Measurements from ENCODE around the gene RAD51B.

Gene RAD51B

DNA sequence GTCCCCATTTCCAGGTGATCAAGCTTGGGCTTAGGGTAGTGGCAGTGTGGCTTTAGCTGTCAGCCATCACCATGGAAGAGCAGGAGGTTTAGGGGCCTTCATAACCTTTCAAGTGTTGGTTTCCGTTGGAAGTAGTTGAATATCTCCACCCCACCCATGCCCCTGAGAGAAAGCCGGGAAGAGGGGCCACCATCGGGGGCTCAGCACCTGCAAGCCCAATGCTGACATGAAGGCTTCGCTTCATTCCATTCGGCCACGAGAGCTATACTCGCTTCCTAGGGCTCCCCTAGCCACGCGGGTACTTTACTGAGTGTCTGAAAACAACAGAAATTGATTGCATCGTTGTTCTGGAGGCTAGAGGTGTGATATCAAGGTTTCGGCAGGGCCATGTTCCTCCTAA, 738.5 kb downstream of the RAD51B start:
- TF ChIP-seq POU2F2 (IDR thresholded peaks at IDR 0.05; ENCODE audit: low read depth, low read length) (no peak), TAF1 (IDR thresholded peaks at IDR 0.05; ENCODE audit: low read depth, low read length) (no peak), SPI1 (IDR thresholded peaks at IDR 0.05; ENCODE audit: low read depth, low read length) (no peak), POLR2AphosphoS5 (IDR thresholded peaks at IDR 0.05; ENCODE audit: low read depth, low read length) (no peak), POLR2A (IDR thresholded peaks at IDR 0.05; ENCODE audit: low read depth, low read length) (no peak), PAX5 (IDR thresholded peaks at IDR 0.05; ENCODE audit: insufficient read depth, low read length, severe bottlenecking) (no peak)
- FAIRE-seq (no peak), DNase-seq (ENCODE audit: insufficient read length, low spot score) (no peak)

DNA sequence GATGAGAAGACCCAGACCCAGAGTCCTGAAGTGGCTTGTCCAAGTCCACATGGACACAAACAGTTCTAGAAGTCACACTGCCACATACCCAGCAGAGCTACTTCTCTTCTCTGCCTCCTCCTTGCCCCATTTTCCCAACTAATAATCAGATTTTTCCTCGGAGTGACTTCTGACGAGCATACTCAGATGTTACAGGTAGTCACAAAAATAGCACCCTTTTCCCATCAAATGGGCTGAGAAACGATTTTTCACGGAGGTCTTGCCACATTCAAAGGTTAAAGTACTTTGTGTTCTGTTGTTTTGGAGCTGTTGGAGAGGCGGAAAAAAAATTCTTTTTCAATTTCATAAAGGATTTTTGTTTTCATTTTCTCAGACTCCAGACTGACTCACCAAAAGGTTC, 740.4 kb downstream of the RAD51B start:
- FAIRE-seq (no peak), DNase-seq (ENCODE audit: insufficient read length, low spot score) (no peak)
- TF ChIP-seq TAF1 (IDR thresholded peaks at IDR 0.05; ENCODE audit: low read depth, low read length) (no peak), POLR2A (IDR thresholded peaks at IDR 0.05; ENCODE audit: low read depth, low read length) (no peak), POLR2AphosphoS5 (IDR thresholded peaks at IDR 0.05; ENCODE audit: low read depth, low read length) (no peak), POU2F2 (IDR thresholded peaks at IDR 0.05; ENCODE audit: low read depth, low read length) (no peak), SPI1 (IDR thresholded peaks at IDR 0.05; ENCODE audit: low read depth, low read length) (no peak), PAX5 (IDR thresholded peaks at IDR 0.05; ENCODE audit: insufficient read depth, low read length, severe bottlenecking) (no peak)

DNA sequence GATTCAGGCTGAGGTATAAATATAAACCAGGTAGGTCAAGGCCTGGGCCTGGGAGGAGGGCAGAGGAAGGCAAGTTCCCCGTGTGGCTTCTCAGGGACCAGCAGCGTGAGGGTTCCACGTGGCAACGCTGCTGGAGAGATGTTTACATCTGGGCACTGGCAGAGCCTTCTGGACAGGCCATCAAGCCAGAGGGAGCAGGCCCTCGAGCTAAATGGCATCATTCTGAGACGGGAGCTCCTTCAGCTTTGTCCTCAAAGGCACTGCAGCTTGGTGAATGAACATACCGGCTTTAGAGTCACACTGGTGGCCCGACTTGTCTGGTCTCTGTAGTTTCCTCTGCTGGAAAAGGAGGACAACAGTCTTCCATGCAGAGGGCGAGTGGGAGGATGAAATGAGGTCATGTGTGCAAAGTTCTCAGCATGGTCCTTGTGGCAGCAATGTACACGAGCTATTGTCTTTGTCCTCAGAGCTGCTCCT, 742.0 kb downstream of the RAD51B start:
- TF ChIP-seq POLR2A (IDR thresholded peaks at IDR 0.05; ENCODE audit: low read depth, low read length) (no peak), POLR2AphosphoS5 (IDR thresholded peaks at IDR 0.05; ENCODE audit: low read depth, low read length) (no peak), SPI1 (IDR thresholded peaks at IDR 0.05; ENCODE audit: low read depth, low read length) (no peak)
- no peak for FAIRE-seq
- DNase-seq (ENCODE audit: insufficient read length, low spot score): no peak

DNA sequence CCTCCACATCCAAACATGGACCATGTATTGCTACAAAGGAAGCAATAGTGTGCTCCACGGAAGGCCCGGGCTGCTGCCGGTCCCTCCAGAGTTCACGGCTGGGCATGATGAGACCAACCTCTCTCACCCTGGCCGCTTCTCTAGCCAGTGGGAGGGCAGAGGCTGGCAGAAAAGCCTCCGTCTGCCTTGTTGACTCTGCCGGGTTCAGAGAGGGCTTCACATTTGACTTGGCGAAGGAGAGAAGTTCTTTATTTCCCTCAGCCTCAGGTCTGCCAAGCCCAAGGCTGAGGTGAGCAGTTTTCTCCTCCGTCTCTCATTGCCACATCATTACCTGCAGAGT, 743.3 kb downstream of the RAD51B start:
- no peak for TF ChIP-seq POLR2AphosphoS5 (IDR thresholded peaks at IDR 0.05; ENCODE audit: low read depth, low read length)
- TF ChIP-seq SPI1 (IDR thresholded peaks at IDR 0.05; ENCODE audit: low read depth, low read length): no peak
- no peak for FAIRE-seq
- DNase-seq (ENCODE audit: insufficient read length, low spot score): no peak

DNA sequence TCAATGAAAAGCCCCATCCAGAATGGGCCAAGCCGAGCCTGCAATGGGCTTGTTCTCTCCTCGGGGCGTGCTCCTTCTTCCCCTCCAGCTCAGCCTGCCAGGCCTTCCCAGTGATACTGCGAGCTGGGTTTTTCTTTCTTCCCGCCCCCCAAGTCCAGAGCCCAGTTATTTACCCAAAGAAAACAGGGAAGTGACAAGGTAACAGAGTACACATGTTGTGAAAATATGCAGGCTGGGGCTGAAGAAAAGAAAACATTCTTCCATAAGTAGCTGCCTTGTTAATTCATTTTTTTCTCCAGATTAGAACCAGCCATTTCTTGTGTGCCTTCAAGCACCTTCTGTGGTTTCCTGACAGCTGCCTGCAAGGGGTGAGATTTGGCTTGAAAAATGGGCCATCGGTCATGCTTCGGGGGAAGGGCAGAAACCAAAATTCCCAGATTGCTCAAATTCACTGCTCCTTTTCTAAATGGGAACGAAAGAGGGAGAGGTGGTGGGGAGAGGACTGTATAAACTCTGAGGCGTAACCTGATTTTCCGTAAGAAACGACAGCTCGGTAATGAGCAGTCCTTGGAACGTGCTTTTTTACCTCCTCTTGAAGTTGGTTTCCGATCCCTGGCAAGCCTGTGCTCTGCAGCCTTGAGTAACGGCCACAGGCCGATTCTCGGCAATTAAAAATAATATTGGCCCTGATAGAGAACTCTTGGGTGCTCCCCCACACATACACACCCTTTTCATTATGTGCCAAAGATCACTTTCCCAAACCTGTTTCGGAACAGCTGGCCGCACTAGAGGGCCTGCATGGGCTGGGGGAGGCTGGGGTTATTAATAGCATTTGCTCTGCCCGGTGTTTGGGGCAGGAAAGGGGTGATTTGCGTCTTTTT, 743.9 kb downstream of the RAD51B start:
- FAIRE-seq (peak; percentile 78), DNase-seq (ENCODE audit: insufficient read length, low spot score) (no peak)
- TF ChIP-seq POLR2AphosphoS5 (IDR thresholded peaks at IDR 0.05; ENCODE audit: low read depth, low read length) (no peak), SPI1 (IDR thresholded peaks at IDR 0.05; ENCODE audit: low read depth, low read length) (no peak), TAF1 (IDR thresholded peaks at IDR 0.05; ENCODE audit: low read depth, low read length) (no peak), POLR2A (IDR thresholded peaks at IDR 0.05; ENCODE audit: low read depth, low read length) (no peak), PAX5 (IDR thresholded peaks at IDR 0.05; ENCODE audit: insufficient read depth, low read length, severe bottlenecking) (no peak), POU2F2 (IDR thresholded peaks at IDR 0.05; ENCODE audit: low read depth, low read length) (no peak)

DNA sequence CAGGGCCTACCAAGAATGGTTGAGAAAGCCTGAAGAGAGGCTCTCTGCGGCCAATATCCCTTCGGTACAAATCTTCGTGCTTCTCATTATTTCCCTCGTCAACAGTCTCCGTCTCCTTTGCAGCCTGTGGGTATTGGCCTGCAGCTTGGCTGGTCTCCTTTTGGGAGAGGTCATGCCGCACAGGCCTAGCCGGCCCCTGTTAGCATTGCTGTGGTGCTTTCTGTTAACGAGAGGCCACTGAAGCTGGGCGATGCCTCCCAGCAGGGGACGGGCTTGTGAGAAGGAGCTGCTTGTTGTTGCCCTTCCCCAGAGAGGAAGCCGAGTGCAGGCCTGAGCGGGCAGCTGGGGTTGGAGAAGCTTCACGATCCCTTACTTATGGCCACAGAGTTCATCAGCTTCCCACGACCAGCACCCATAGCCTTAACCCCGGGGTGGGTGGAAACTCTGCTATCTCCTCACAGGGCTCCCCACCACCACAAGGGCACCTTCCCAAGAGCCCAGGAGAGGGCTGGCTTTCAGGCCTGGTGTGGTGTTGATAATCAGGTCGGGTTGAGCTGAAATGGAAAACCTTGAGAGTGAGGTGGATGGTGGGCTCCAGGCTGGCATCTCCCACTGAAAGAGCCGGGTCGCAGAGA, 744.7 kb downstream of the RAD51B start:
- FAIRE-seq: no peak
- TF ChIP-seq PAX5 (IDR thresholded peaks at IDR 0.05; ENCODE audit: insufficient read depth, low read length, severe bottlenecking): no peak
- TF ChIP-seq POU2F2 (IDR thresholded peaks at IDR 0.05; ENCODE audit: low read depth, low read length): no peak
- TF ChIP-seq TAF1 (IDR thresholded peaks at IDR 0.05; ENCODE audit: low read depth, low read length): no peak
- TF ChIP-seq POLR2A (IDR thresholded peaks at IDR 0.05; ENCODE audit: low read depth, low read length): no peak
- TF ChIP-seq SPI1 (IDR thresholded peaks at IDR 0.05; ENCODE audit: low read depth, low read length): no peak
- no peak for TF ChIP-seq POLR2AphosphoS5 (IDR thresholded peaks at IDR 0.05; ENCODE audit: low read depth, low read length)
- DNase-seq (ENCODE audit: insufficient read length, low spot score): no peak

DNA sequence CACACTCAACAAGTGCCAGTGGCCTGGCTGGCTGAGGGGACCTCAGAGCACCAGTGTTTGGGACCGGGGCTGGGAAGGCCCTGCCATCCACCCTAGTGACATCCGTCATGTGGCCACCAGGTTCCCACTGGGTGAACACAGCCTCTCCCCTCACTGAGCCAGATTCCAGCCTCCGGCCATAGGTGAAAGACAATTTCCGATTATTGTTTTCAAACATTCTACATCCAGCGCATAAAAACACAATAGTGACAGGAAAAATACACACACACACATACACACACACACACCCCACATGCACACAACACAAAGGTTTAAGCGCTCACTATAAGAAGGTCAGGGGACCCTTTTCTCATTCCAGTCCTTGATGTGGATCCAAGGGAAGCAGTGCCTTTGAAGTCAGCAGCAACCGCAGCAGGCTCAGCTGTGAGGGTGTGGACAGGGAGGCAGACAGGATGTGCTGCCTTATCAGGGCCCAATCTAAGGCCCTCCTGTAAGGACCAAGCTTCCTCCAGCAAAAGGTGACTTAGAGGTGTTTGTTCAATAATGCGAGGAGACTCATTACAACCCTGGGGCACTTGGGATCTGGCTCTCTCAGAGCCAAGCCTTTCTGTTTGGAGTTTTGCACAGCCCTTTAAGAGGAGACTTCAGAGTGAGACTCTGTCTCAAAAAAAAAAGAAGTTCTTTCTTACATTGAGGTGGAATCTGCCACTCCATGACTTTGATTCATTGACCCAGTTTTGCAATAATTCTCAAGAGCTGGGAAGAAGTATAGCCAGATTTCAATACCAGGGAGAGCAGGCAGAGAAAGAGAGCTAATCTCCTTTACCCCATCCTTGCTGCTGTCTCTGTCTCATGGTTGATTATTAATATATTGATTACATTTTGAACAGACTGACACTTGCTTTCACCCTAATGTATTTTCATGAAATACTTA, 745.5 kb downstream of the RAD51B start:
- no peak for DNase-seq (ENCODE audit: insufficient read length, low spot score)
- no peak for TF ChIP-seq SPI1 (IDR thresholded peaks at IDR 0.05; ENCODE audit: low read depth, low read length)
- no peak for TF ChIP-seq POU2F2 (IDR thresholded peaks at IDR 0.05; ENCODE audit: low read depth, low read length)
- TF ChIP-seq TAF1 (IDR thresholded peaks at IDR 0.05; ENCODE audit: low read depth, low read length): no peak
- no peak for TF ChIP-seq PAX5 (IDR thresholded peaks at IDR 0.05; ENCODE audit: insufficient read depth, low read length, severe bottlenecking)
- TF ChIP-seq POLR2AphosphoS5 (IDR thresholded peaks at IDR 0.05; ENCODE audit: low read depth, low read length): no peak
- no peak for TF ChIP-seq POLR2A (IDR thresholded peaks at IDR 0.05; ENCODE audit: low read depth, low read length)
- FAIRE-seq: no peak

DNA sequence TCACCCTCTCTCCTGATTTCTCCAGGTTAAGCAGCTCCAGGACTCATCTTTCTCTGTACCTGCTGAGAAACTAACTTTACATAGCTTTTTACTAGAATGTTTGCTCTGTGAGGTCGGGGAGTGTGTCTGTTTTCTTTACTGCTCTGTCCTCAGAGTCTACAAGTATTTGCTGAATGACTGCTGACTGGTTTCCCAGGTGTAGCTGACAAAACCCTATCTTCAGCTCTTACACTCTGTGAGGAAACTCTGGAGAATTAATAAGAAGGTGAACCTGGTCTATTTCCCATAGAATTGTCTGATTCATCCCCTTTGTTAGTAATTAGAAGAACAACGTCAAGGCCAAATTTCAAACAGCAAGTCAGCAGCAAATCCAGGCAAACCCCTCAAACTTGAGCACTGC, 746.5 kb downstream of the RAD51B start:
- FAIRE-seq (no peak), DNase-seq (ENCODE audit: insufficient read length, low spot score) (no peak)
- TF ChIP-seq POU2F2 (IDR thresholded peaks at IDR 0.05; ENCODE audit: low read depth, low read length) (no peak), SPI1 (IDR thresholded peaks at IDR 0.05; ENCODE audit: low read depth, low read length) (no peak), POLR2A (IDR thresholded peaks at IDR 0.05; ENCODE audit: low read depth, low read length) (no peak), PAX5 (IDR thresholded peaks at IDR 0.05; ENCODE audit: insufficient read depth, low read length, severe bottlenecking) (no peak), TAF1 (IDR thresholded peaks at IDR 0.05; ENCODE audit: low read depth, low read length) (no peak), POLR2AphosphoS5 (IDR thresholded peaks at IDR 0.05; ENCODE audit: low read depth, low read length) (no peak)

Measured in GM12891 (cell line).